Effector memory CD4-positive, alpha-beta T cell (primary cell): Measurements from ENCODE around the gene RNF130.

Experiments used
- DNase-seq, 3 donors: peaks; one replicate each; pipeline ENCODE4 v3.0.0-alpha.2; 2020
- H3K27ac ChIP-seq: 2 replicates; pipeline ENCODE4 v1.7.0; 2013; ENCODE audit warnings: mild to moderate bottlenecking, low read length, moderate library complexity; ENCODE audit not compliant: insufficient read depth, poor library complexity, severe bottlenecking
- H3K27me3 ChIP-seq: replicated peaks from 2 replicates; pipeline ENCODE4 v1.7.0; 2013; ENCODE audit warnings: mild to moderate bottlenecking, low read length; ENCODE audit not compliant: insufficient read depth, control insufficient read depth, poor library complexity, severe bottlenecking
- H3K36me3 ChIP-seq: 2 replicates; pipeline ENCODE4 v1.7.0; 2013; ENCODE audit warnings: mild to moderate bottlenecking, low read length, moderate library complexity; ENCODE audit not compliant: control insufficient read depth, insufficient read depth
- H3K4me1 ChIP-seq: 2 replicates; pipeline ENCODE4 v1.7.0; 2013; ENCODE audit warnings: low read length, mild to moderate bottlenecking; ENCODE audit not compliant: control insufficient read depth, insufficient read depth, poor library complexity, severe bottlenecking
- H3K4me3 ChIP-seq: 2 replicates; pipeline ENCODE4 v1.7.0; 2013; ENCODE audit warnings: low read length, low read depth, mild to moderate bottlenecking; ENCODE audit not compliant: insufficient read depth, poor library complexity, severe bottlenecking
- H3K9me3 ChIP-seq: 2 replicates; pipeline ENCODE4 v1.7.0; 2013; ENCODE audit warnings: mild to moderate bottlenecking, low read length, moderate library complexity; ENCODE audit not compliant: control insufficient read depth

RNF130 gene

GRCh38 chr5:180084638-180085561 lies 13.3 kb upstream of the RNF130 start:
- H3K36me3 ChIP-seq: no peaks in the 10 kb centered on the region
- H3K4me3 ChIP-seq: no peak overlapping the region
- no peaks in the 10 kb centered on the region for H3K4me1 ChIP-seq
- peaks cover 6% of the 10 kb centered on the region for H3K27me3 ChIP-seq
- DNase-seq: no peak
- H3K27ac ChIP-seq: no peak overlapping the region
- H3K9me3 ChIP-seq: no peaks in the 10 kb centered on the region

GRCh38 chr5:180083529-180084060 lies 12.0 kb upstream of the RNF130 start:
- no peak for DNase-seq
- Histone ChIP-seq H3K27ac (no peak overlapping the region), H3K4me3 (no peak overlapping the region)

GRCh38 chr5:180082633-180083420 lies 11.3 kb upstream of the RNF130 start:
- peaks cover 15% of the 10 kb centered on the region for H3K27me3 ChIP-seq
- H3K27ac ChIP-seq: no peak overlapping the region
- H3K4me1 ChIP-seq: no peaks in the 10 kb centered on the region
- H3K9me3 ChIP-seq: no peaks in the 10 kb centered on the region
- no peaks in the 10 kb centered on the region for H3K36me3 ChIP-seq
- no peak overlapping the region for H3K4me3 ChIP-seq
- DNase-seq: no peak

More at GRCh38 chr5:180083529-180084060, 12.0 kb upstream of the RNF130 start:
- Histone ChIP-seq H3K9me3 (no peaks in the 10 kb centered on the region), H3K4me1 (no peaks in the 10 kb centered on the region), H3K27me3 (peaks cover 15% of the 10 kb centered on the region), H3K36me3 (no peaks in the 10 kb centered on the region)

- no peak for DNase-seq
- H3K27ac ChIP-seq: no peak overlapping the region
- H3K4me1 ChIP-seq: no peaks in the 10 kb centered on the region
- no peaks in the 10 kb centered on the region for H3K36me3 ChIP-seq
- H3K9me3 ChIP-seq: no peaks in the 10 kb centered on the region
- H3K4me3 ChIP-seq: no peak overlapping the region
- peaks cover 15% of the 10 kb centered on the region for H3K27me3 ChIP-seq
These were observed 9.9 kb upstream of the RNF130 start for GRCh38 chr5:180081481-180081880.

- H3K27ac ChIP-seq: no peak overlapping the region
- H3K36me3 ChIP-seq: no peaks in the 10 kb centered on the region
- peaks cover 15% of the 10 kb centered on the region for H3K27me3 ChIP-seq
- peak in 2 of 3 donors; percentile 10 to 12 for DNase-seq
- no peaks in the 10 kb centered on the region for H3K9me3 ChIP-seq
- H3K4me1 ChIP-seq: no peaks in the 10 kb centered on the region
- no peak overlapping the region for H3K4me3 ChIP-seq
These were observed 9.1 kb upstream of the RNF130 start for GRCh38 chr5:180080486-180081280.

GRCh38 chr5:180079702-180080466 lies 8.3 kb upstream of the RNF130 start:
- no peak overlapping the region for H3K4me3 ChIP-seq
- DNase-seq: no peak
- H3K27ac ChIP-seq: no peak overlapping the region
- no peaks in the 10 kb centered on the region for H3K9me3 ChIP-seq
- H3K36me3 ChIP-seq: no peaks in the 10 kb centered on the region
- H3K27me3 ChIP-seq: peaks cover 15% of the 10 kb centered on the region
- H3K4me1 ChIP-seq: no peaks in the 10 kb centered on the region

- no peaks in the 10 kb centered on the region for H3K36me3 ChIP-seq
- H3K27ac ChIP-seq: no peak overlapping the region
- no peak overlapping the region for H3K4me3 ChIP-seq
- peaks cover 15% of the 10 kb centered on the region for H3K27me3 ChIP-seq
- DNase-seq: no peak
- H3K4me1 ChIP-seq: no peaks in the 10 kb centered on the region
- no peaks in the 10 kb centered on the region for H3K9me3 ChIP-seq
These were observed 6.8 kb upstream of the RNF130 start for GRCh38 chr5:180078348-180078747.

- peaks cover under 1% of the 10 kb centered on the region for H3K4me1 ChIP-seq
- H3K27me3 ChIP-seq: peaks cover 15% of the 10 kb centered on the region
- no peak overlapping the region for H3K27ac ChIP-seq
- no peaks in the 10 kb centered on the region for H3K36me3 ChIP-seq
- no peak overlapping the region for H3K4me3 ChIP-seq
- no peaks in the 10 kb centered on the region for H3K9me3 ChIP-seq
- DNase-seq: no peak
These were observed 6.2 kb upstream of the RNF130 start for GRCh38 chr5:180077594-180078284.
